HG03025 (cell line): ENCODE measurements around the gene SIRT6.
"Not testable (repeated sequence)": the region's sequence is repeated elsewhere in the genome, so short reads cannot be mapped to it uniquely, and the experiment has no call there.

ENCODE experiments used
- ATAC-seq: cut with Tn5 transposase; IDR thresholded peaks from one replicate; pipeline ENCODE4 v1.9.1; 2021; ENCODE audit warnings: mild to moderate bottlenecking, moderate library complexity; ENCODE audit not compliant: unreplicated experiment, low FRiP score

The SIRT6 gene

DNA sequence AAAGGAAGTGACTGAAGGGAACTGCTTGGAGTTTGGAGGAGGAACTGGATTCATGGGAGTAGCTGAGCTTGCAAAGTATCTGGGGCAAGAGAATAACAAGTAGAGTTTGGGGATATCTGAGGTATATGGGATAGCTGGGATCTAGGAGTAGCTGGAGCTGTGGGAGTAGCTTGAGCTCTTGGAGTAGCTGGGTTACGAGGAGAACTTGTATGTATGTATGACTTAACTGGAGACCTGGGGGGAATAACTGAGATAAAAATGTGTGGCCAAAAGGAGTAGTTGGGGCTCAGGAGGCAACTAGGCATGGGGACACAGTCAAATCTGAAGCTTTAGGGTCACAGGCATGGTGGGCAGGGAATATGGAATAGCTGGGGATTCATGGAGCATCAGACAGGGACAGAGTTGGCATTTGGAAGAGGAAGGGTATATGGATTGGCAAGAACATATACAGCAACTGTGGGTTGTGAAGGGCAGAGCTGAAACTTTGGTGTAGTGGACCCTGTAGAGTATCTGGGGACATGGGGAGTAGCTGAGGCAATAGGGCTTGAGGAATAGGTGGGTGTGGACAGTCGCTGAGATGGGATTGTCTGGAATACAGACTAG lies 18.7 kb upstream of the SIRT6 start:
- ATAC-seq = no peak

DNA sequence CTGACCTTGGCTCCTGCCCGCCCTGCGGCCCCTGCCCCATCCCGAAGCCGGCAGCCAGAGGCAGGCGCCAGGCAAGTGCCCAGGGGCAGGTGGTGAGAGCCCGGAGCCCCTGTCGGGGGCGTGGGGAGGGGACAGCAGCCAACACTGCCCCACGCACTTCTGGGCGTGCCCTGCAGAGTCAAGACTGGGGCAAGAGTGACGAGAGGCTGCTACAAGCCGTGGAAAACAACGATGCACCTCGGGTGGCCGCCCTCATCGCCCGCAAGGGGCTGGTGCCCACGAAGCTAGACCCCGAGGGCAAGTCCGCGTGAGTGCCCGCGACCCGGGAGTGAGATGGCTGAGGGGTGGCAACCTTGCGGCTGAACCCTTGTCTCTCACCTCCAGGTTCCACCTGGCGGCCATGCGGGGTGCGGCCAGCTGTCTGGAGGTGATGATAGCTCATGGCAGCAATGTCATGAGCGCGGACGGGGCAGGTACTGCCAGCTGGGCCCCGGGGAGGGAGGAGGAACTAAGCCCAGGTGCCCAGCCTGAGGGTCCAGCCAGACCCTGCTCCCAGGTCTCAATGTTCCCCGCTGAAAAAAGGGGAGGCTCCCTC lies 17.4 kb upstream of the SIRT6 start:
- ATAC-seq = no peak

DNA sequence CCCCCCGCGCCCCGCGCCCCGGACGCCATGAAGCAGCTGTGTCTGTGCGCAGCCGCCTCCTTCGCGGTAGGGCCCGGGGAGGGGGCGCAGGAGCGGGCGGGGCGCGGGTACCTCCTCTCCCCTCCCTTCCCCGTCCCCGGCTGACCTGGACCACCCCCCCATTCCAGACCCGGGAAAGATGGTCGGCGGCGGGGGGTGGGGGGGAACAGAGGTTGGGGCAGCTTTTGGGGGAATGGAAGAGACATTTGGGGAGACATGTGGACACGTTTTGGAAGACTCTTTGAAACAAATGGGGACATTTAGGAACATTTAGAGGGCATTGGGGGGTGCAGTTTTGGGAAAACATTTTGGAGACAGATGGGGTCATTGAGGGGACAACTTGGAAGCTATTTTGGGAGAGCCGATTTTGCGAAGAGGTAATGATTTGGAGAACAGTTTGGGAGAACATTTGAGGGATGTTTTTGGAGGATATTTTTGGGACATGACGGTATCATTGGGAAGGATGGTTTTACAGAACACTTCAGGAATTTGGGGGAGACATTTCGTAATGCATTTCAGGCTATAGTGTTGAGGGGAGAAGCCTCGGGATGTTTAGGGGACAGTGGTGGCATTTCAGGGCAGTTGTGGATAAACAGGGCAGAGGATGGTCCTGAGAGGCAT lies 16.2 kb upstream of the SIRT6 start:
- no peak for ATAC-seq

DNA sequence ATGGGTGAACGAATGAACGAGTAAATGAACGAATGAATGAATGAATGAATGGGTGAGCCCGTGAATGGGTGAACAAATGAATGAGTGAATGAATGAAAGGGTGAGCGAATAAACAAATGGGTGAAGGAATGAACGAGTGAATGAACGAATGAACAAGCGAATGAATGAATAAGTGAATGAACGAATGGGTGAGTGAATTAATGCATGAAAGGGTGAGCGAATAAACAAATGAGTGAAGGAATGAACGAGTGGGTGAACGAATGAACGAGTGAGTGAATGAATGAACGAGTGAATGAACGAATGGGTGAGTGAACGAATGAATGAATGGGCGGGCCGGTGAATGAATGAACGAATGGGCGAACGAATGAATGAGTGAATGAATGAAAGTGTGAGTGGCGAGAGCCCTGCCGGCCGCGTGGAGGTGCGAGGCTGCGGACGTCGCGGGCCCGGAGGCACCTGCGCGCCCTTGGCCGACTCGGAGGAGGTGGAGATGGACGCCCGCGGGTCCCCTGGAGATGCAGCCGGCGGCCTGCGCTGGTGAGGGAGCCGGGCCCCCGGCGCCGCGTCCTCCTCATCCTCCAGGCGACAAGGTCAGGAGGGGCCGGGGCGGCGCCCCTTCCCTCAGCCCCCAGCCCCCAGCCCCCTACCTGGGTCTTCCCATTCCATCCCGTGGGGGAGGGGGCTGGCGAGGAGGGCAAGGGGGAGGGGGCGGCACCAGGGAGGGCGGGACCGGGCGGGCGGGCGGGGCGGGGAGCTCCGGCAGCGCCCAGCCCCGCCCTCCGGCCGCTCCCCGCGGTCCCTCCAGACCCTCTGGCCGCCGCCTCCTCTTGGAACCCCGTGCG lies 15.5 kb upstream of the SIRT6 start:
- no peak for ATAC-seq

DNA sequence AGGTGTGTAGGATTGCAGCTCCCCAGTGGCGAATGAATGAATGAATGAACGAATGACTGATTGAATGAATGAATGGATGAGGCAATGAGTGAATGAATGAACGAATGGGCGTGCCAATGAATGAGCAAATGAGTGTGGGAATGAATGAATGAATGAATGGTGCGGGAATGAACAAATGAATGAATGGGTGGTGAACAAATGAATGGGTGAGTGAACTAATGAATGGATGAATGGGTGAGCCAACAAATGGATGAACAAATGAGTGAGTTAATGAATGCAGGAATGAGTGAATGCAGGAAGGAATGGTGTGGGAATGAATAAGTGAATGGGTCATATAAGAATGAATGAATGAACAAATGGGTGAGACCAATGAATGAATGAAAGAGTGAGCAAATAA lies 14.9 kb upstream of the SIRT6 start:
- no peak for ATAC-seq

DNA sequence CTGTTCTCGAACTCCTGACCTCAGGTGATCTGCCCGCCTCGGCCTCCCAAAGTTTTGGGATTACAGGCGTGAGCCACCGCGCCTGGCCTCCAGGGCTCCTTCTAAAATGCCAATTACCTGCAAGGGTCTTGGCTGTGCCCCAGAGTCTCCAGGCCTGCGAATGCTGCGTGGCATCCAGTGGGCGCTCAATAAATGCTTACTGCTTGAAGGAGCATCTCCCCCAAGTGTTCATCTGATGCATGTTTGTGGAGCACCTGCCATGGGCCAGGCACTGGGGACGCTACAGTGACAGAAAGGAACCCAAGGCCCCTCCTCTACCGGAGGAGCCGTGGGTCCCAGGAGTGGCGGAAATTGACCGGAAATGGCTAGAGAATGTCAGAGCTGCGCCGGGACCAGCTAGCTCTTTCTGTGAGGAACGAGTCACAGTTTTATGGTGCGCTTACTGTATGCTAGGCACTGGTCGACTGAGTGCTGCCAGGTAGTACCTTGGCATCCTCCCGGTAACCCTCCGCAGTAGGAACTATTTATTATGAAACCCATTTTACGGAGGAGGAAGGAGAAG lies 14.3 kb upstream of the SIRT6 start:
- ATAC-seq = no peak

DNA sequence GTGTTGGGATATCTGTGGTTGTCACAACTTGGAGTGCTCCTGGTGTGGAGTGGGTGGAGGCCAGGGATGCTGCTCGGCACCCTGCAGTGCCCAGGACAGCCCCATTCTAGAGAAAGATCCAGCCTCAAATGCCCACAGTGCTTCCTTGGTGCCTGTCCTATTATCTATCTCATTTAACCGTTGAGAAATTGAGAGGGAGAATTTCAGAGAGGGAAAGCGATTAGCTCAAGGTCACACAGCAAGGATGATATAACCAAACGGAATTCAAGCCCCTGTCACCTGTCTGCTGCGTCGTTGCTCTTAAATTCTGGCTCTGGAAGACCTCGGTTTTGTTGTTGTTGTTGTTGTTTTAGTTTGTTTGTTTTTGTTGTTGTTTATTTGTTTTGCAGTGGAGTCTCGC lies 13.6 kb upstream of the SIRT6 start:
- ATAC-seq = no peak

DNA sequence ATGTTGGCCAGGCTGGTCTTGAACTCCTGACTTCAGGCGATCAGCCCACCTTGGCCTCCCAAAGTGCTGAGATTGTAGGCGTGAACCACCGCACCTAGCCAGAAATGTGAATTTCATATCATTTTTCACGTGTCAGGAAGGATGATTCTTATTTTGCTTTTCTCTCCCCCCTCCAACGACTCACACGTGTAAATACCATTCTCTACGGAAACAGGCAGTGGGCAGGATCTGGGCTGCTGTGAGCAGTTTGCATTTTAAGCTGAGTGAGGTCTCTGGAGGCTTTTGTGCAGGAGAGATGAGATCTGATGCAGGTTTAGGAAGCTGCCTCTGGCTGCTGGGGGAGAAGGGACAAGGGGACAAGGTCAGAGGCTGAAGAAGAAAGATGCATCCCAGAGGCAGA lies 12.0 kb upstream of the SIRT6 start:
- no peak for ATAC-seq

DNA sequence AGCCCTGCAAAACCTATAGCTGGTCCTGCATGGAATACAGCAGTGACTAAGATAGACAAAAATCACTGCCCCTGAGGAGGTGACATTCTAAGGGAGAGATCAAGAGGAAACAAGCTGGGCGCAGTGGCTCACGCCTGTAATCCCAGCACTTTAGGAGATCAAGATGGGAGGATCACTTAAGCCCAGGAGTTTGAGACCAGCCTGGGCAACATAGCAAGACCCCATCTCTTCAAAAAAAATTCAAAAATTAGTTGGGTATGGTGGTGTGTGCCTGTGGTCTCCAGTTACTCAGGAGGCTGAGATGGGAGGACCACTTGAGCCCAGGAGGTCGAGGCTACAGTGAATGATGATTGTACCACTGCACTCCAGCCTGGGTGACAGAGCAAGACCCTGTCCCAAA lies 10.2 kb upstream of the SIRT6 start:
- ATAC-seq = not testable (repeated sequence)

DNA sequence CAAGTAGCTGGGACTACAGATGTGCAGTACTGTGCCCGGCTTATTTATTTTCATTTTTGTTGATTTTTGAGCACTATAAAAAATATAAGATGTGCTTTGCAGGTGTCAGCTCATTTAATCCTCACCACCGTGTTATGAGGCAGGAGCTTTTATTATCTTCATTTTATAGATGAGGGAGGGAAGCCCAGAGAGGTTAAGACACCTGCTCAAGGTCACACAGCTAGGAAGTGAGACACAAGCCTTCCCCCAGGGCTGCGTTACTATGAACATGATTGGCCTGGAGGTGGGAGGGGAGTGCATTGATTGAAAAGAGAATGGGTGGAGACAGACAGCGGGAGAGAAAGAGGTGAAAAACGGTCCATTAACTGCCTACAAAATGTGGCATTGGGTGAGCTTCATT lies 7.3 kb upstream of the SIRT6 start:
- ATAC-seq = no peak

DNA sequence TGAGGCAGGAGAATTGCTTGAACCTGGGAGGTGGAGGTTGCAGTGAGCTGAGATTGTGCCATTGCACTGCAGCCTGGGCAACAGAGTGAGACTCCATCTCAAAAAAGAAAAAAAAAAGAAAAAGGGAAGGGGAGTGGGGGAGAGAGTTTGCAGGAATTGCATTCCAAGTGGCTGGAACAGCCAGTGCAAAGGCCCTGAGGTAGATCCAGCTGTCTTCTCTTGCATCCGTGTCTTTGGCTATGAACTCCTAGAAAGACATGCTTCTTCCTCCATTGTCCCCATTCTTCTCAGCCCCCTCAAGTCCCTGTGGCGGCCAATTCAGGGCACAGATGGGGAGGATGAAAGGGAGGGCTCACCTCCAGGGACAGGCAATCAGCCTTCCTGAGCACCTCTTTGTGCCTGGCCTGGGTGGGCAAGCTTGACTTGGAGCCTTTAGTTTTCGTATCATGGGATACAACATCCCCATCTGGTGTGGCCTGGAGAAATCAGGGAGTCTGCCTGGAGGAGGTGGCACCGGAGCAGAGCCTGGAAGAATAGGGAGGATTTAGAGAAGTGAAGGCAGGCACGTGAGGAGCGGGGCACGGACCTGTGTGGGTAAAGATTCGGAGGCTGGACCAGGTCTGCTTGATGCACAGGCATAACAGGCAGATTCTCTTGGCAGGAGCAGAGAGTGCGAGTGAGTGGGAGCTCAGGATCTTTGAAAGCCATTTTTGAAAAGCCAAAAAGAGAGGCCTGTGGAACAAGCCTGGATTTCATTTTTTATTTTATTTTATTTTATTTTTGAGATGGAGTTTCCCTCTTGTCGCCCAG lies 5.2 kb upstream of the SIRT6 start:
- ATAC-seq = no peak

DNA sequence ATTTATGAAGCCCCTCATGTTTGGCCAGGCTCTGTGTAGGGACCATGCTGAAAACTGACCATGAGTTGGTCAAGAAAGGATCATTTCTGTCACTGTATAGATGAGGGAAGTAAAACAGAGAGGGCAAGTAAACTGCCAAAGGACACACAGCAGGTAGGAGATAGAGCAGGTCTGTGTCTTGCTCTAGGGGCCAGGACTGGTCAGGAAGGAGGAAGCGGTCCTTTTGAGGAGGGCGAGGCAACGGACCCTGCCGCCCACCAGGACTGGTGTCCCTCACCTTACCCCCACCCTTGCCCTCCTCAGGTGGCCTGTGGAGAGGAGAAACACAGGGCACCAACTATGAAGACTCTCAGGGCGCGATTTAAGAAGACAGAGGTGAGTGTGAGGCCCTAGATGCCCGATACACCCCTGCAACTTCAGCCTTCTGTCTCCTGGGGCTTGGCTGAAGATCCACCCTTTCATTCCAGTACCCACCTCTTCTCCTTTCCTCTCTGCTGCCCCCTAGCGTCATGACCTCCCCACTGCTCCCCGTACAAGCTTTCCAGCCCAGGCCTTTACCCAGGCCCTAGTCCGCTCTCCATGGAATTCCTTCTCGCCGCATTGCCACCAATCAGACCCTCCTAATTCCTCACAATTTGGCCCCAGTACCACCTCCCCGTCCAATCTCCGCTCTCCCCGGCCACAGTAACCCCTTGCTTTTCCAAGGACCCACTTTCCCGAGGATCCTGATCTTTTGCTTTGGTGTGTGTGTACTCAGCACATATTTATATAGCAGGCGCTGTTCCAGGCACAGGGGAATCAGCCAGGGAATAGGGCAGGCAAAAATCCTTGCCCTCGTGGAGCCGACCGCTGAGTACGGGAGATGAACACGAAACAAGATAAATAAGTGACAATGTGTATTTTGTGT lies 4.0 kb upstream of the SIRT6 start:
- no peak for ATAC-seq

DNA sequence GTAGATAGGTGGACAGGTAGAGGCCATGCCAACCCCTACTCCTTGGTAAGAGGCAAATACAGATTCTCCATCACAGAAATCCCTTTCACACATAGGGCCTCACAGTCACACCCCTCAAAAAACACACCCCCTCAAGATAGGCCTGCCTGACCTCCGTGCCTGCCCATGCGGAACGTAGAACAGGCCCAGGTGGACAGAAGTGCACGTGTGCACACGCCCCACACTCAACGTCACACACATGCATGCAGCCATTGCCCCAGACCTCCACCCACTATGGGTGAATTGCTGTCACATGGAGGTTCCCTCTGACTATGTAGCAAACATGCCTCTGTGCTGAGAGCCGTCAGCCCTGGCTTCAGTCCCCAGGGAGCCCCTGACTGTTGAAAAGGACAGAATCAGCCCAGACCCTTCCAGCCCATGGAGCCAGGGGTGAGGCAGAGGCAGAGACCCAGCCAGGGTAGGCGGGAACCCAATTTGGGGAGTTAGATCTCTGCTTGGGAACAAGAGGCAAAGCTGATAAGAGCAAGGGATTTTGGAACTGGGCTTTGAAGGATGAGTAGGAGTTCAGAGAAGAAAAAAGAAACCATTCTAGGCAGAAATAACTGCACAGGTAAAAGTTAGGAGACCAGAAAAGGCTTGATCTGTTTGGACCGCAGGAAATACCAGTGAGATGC lies 3.2 kb upstream of the SIRT6 start:
- no peak for ATAC-seq

DNA sequence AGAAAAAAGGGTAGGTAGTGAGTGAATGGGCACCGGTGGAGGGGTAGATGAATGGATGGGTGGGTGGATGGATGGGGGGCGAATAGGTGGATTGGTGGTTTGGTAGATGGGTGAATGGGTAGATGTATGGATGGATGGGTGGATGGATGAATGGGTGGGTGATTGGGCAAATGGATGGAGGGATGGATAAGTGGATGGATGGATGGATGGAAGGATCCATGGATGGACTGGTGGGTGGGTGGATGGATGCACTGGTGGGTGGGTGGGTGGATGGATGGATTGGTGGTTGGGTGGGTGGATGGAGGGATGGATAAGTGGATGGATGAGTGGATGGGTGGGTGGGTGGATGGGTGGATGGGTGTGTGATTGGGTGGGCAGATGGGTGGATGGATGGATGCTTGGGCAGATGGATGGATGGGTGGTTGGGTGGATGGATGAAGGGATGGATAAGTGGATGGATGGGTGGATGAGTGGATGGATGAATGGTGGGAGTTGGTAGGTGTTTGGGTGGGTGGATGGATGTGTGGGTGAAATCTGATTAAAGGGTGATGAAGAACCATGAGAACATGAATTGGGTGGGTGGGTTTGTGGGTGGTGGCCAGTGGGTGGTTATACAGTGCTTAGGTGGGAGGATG lies 2.5 kb upstream of the SIRT6 start:
- ATAC-seq = no peak

DNA sequence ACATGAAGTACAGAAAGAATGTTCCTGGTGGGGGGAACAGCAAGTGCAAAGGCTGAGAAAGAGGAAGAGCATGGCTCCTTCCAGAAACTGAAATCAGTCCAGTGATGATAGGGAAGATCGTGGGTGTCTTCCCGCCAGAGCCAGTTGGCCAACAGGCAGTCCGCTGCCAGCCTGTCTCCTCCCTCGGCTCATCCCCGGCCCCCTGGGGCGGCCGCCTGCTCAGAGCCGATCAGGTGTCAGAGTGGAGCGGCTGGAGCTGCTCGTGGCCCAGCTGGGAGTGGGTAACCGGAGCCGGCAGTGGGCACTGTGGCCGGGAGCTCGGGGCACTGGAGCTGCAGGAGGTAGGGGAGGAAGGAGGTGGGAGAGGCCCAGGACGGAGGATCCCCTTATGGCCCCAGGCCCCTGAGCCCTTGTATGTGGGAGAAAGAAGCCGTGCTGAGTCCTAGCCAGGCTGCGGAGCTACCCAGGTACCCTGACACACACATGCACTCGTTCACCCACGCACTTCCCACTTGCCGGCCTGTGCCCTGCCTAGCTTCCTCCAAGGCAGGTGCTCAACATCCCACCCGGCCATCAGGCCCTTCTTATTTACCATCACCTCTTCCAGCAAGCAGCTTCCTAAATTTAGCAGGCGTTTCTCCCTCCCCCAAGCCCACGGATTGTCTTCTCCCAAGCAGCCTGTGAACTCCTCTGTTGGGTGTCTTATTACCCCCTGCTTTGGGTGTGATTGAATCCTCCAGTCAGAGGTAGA lies 1.8 kb upstream of the SIRT6 start:
- ATAC-seq = no peak

DNA sequence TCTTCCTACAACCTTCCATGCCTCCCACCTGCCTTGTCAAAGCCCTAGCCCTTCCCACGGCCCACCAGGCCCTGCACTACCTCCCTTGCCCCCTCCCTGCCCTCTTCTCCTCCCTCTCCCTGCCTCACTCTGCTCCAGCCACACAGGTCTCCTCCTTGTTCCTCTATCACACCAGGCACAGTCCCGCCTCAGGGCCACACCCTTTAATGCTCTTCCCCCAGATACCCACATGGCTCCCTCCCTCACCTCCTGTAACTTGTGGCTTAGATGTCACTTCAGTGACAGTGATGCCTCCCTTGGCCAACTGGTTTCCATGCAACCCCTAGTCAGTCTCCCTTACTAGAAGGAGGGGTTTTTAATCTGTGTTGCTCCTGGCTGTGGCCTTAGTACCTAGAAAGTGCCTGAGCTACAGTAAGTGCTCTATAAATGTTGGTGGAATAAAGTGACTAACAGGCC lies 1.3 kb downstream of the SIRT6 start:
- no peak for ATAC-seq

DNA sequence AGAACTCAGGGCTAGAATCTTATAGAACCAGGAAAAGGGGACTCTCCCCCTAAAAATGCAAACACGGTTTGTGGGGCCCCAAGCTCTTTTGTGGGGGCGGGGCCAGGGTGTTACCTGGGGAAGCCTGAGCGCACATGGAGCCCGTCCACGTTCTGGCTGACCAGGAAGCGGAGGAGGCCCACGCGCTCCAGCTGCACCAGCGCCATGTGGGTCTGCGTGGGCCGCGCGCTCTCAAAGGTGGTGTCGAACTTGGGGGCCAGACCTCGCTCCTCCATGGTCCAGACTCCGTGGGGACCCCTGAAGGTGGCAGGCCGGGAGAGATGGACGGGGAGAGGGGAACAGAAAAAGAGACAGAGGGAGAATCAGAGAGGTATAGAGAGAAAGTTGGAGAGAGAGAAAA lies 3.4 kb downstream of the SIRT6 start:
- no peak for ATAC-seq
